IPS-NIHi7 (cell line): ENCODE measurements around the gene PCSK5.
A peak's percentile ranks its signal among the peaks of the same experiment; 100 is the strongest.

Source experiments
- DNase-seq: peaks from one replicate; pipeline ENCODE4 v3.0.0; 2012; ENCODE audit warnings: mixed read lengths; ENCODE audit errors: extremely low spot score

PCSK5 gene

DNA sequence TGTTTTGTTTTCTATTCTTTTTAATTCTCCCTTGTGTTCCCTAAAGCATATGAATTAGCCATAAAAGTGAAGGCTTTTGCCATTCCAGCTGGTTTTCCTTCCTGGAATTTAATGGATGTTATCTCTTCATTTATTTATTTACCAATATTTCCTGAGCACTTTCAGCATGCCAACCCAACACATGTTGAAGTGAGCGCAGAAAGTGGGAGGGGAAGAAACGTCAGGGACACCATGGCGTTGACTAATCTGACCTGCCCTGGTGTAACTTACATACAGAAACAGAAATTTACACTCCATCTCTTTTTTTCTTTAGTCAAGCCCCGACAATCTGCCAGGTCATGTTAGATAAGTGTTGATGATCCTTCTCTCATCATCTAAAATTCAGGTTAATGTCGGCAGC is 247.5 kb downstream of the PCSK5 start:
- DNase-seq = no peak

DNA sequence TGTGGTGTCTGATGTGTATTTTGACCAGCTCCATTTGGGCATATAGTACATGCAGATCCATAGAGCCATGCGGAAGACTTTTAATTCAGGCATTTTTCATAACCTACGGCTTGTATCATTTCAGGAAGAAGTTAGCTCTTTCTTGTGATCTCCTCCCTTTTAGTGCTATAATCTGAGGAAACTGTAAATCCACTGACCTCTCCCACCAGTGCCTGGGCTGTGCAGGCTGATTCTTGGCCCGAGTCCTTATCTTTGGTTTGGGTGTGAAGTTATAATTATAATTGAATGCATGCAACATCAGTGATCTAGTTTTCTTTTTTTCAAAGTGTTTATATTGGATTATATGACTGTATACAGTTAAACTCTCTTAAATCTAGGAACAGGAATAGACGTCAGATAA is 247.9 kb downstream of the PCSK5 start:
- no peak for DNase-seq

DNA sequence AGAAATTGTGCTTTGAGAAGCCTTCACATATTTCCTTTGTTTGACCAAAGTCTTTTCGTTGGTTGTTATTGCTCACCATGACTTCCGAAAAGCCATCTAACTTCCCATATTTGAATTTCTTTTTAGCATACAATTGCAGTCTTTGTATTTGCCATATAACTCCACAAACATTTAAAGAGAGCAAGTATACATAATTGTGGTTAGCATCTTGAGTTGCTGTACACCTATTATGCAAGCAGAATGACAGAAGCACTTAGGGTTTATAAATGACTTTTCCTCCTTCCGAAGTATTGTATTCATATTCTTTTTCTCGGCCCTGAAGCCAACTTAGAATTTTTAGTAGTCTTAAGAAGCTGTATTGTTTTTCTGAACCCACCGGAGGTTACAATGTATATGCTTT is 253.4 kb downstream of the PCSK5 start:
- no peak for DNase-seq

DNA sequence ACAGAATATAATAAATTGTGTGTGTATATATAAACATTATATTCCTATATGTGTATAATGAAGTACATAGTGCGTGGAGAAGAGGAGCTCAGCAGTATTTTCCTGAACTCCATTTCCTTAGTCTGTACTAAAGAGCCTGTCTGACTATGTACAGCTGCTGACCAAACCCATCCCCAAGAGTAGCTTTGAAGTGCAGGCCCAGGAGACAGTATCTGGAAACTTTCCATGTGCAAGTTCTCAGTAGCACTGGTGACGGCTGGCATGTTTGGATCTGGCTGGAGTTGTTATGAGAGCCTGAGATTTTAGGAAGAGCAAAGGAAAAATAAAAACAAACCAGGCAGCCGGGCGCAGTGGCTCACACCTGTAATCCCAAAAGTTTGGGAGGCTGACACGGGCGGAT is 259.5 kb downstream of the PCSK5 start:
- no peak for DNase-seq

DNA sequence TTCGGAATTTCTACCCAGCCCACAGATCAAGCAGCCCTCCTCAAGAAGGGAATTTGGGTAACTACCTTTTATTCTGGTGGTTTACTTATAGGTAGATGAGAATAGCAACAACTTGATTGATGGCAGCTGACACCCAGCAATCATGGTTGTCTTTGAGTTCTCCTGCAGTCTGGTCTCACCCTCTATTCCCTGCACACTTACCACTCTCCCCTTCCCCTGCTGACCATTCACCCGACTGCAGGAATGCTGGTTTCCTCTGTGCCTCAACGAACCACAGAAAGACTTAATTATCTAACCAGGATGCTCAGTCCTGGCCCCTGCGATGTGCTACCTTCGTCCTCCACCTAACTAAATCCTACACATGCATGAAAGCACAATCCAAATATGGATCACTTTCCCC is 260.8 kb downstream of the PCSK5 start:
- no peak for DNase-seq

DNA sequence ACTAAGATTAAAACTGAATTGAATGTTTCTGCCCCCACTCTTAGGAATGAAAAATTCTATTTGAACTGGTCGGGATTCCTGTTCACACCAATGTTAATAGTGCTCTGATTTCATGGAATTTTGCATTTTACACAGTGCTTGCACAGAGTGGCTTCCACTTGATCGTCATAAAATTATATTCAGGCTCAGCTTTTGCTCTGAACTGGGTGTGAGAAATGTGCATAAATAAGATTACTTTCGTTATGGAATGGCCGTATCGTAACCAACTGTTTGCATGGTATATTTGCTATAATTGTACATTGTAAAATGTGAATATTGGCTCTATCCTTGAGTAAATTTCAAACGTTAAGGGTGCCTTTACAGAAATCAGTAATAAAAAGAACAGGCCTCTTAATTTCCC is 262.9 kb downstream of the PCSK5 start:
- DNase-seq = no peak

DNA sequence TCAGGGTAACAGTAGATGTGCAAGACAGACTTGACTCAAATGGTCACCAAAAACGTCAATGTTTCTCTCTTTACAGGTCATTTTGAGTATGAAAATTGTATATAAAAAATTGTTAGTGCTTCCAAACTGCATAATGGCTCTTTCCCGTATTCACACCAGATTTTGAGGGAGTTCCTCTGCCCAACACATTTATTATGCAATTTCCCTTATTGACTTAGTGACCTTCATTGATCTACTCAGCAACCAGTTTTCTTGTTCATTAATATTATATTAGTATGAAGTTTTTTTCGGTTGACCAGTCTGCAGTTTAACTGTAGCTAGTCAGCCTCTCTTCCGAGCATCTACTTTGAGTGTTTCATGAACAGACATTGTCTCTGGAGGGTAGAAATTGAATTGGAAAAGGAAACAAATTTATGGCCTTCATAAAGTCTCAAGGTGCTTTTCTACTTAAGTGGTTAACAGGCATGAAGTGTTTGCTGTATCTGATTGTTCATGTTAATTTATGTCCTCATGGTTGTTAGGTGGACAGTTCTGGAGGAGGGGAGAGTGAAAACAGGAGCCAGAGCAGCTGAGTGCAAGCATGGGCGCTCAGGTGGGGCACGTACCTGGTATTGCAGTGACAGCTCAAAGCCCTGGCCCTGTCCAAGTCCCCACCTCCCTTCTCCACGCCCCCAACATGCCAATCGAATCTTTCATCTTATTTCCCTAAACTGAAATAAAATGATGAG is 263.6 kb downstream of the PCSK5 start:
- DNase-seq = no peak

DNA sequence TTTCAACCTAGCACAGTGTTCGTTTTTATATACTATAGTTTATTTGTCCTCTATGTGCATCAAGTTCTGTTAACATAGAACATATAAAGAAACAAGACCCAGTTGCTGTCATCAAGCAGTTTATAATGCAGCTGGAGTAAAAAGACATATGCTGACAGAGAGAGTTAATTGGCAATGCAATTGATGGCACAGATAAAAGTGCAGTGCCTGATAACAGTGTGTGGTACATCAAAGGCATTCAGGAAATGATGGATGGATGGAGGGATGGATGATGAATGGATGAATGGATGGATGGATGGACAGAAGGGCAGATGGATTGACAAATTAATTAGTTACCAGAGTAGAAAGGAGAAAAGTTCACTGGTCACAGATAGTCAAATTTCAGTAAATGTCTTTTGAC is 264.9 kb downstream of the PCSK5 start:
- no peak for DNase-seq

DNA sequence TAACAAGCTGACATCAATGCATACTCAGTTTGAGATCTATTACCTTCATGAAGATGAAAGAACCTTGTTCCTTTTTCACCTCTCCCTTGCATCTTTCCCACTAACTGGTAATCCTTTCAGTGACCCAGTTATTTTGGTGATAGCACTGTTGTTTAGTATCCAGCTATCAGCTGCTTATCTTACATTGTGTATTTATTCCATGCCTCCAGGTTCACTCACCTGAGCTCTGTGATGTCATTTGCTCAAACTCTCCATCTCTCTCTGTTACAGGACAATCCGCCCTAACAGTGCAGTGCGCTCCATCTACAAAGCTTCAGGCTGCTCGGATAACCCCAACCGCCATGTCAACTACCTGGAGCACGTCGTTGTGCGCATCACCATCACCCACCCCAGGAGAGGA is 268.2 kb downstream of the PCSK5 start:
- no peak for DNase-seq

DNA sequence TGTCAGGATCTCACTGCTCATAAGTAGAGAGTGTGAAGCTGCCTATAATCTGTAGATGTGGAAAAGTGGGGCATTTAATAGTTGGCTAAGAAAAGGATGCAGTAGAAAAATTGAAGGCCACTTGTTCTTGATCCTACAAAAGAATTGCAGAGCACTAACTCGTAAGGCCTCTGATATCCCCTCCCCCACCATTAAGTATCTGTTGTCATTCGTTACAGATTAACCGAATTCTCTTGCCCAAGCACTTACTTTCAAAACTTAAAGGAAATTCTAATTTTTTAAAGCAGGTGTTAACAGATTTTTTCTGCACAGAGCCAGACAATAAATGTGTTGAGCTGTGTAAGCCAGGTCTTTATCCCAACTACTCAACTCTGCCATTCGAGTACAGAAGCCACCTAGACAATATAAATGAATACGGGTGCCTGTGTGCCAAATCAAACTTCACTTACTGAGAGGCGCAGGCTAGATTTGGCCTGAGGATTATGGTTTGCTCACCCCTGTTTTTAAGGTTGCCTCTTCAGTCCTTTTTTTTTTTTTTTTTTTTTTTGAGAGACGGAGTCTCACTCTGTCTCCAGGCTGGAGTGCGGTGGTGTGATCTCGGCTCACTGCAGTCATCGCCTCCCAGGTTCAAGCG is 268.9 kb downstream of the PCSK5 start:
- no peak for DNase-seq

DNA sequence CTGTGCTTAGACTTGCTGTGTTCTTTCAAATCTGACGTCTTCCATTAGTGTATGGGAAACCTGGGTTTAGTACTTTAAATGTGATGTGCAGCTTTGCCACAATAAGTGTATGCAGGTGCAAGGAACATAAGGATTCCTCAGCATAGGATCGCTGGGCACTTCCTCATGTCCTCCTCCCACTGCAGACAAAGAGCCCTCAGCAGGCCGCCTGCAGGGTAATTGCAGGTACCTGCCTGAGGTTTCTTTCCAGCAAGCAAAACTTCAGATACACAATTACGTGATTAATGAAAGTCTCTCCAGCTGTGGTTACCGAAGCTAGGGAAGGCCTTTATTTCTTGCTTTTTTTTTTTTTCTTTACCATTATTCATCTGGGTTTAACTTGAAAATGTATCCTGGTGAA is 270.6 kb downstream of the PCSK5 start:
- peak; percentile 48 for DNase-seq

DNA sequence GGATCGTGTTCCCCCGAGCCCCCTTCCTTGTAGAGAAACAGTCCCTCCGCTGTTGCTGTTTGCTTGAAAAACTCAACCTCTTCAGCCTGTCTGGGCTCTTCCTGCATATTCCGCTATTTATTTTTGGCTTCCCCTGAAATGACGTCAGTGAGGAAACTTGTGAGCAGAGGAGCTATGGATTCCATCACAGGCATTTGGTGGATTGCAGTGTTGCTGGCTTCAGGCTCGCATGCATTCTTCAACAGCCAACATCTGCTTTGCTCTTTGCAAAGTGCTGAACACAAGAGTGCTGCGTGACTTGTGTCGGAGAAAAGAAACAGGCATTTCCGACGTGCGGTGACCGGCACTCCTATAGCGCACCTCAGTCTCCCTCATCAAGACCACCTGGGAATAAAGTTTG is 271.1 kb downstream of the PCSK5 start:
- no peak for DNase-seq

DNA sequence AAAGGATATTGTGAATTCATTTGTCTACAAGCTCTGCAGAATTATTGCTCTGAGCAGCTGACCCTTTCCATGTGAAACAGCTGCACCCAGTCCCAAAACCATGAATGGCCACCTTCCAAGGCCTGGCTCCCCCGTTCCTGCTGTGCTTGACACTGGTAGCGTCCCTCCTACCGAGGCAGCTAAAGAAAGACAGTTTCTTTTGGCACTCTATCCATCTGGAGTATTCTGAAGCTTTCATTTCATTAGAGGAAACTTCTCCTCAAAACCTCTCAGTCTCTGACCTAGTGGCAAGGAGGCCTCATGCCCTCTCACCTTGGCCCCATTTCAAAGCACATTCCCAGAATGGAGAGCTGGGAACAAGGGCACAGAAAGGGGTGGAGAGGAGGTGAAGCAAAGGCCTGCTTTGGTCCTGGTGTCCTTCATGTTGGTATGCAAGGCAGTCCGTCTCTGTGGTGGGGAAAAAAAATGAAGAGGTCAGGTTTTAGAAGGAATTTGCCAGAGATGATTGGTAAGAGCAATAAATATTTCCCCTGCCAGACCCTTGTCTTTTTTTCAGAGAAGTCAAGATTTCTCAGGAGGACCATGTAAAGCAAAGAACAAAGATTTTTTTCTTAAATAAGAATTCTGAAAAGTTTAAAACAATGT is 271.7 kb downstream of the PCSK5 start:
- DNase-seq = no peak

DNA sequence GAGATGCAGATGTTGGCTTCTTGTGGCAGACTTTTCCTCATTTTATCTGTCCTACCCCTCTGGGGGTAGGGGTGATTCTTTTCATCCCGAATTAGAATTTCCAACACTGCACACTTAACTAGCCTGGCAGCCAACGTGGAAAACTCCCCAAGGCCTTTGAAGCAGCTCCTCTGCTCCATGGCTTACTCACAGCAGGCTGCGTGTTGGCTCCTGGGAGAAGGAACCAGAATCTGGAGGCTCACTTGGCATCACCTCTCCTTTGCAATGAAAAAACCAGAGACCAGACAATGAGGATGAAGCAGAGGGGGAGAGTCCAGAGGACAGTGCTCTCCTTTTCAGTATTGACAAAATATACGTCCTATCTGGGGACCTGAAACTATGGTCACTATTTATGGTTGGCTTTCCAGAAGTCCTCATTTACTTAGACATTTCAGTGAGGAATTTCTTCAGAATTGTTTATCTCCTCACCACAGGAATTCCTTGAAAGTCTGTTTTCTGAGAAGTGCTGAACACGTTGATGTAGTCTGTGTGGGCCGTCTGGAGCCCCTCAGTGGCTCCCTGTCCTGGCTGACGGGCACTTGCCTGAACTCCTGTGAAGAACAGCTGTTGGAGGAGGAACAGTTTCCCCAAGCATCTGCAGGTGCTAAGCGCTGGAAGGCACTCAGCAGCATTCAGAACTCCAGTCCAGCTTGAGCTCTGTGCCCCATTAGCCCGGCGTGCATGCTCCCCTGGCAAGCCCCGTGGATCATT is 272.5 kb downstream of the PCSK5 start:
- DNase-seq = no peak

DNA sequence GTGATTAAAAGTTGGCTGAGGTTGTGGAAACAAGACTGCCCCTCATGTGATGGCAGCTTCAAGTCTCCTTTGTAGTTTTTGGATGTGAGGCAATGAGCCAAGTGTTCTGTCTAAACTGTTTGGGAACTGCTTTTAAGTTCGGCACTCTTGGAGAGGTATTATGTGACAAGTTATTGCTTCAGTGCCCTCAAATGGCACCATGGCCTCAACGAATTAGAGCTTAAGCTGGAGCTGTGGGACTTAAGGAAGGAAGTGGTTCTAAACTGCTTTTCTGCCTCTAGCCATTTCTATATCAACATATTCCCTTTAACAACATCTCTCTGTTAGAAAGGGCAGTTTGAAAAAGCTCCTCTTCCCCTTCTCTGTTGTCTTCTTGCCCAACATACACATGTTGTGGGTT is 276.1 kb downstream of the PCSK5 start:
- no peak for DNase-seq

DNA sequence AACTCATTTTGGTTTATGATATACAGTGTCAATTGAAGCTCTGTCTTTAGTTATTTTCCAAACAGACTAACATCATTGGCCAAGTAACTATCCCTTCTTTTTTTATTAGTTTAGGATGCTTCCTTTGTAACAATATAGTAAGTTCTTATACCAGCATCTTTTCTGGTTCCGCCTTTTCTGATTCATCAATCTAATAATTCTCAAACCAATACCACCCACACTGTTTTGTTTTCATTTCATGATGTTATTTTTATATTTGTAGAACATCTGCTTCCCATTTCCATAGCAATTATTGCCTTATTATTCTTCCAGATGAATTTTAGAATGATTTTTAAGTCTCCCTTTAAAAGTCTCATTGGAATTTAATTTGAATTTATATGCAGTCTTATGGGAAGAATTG is 285.7 kb downstream of the PCSK5 start:
- DNase-seq = no peak

DNA sequence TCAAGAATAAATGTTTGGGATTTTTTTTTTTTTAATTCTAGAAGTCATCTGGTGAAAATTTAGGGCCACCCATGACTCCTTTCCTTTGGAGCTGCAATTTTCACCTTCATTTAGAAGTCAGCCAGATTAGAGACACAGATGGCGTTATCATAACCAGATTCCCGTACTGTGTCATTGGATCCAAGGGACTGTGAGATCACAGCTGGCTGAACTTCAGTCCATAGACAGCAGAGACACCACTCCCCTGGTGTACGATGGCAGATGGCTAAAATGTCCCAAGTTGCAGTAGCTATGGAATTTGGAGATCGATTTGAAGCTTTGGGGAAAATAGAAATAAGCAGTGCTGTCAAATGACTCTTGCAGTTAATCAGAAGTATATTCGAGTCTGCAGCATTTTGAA is 287.5 kb downstream of the PCSK5 start:
- DNase-seq = no peak

DNA sequence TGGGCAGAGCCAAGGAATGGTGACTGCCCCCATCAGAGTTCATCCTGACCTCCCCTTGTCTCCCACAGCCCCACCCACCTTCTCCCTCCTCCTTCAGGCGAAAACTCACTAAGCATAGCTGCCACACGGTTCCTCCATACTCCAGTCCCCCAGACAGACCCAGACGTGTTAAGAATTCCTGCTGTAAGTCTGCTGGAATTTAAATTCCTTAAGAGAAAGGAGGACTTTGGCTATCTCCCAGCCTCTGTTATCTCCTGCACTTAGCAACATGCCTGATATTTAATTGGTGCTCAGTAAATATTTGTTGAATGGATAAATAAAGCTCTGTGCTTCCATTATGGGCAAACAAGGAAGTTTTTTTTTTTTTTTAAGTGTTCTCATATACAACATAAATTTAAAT is 290.1 kb downstream of the PCSK5 start:
- DNase-seq = peak; percentile 28

DNA sequence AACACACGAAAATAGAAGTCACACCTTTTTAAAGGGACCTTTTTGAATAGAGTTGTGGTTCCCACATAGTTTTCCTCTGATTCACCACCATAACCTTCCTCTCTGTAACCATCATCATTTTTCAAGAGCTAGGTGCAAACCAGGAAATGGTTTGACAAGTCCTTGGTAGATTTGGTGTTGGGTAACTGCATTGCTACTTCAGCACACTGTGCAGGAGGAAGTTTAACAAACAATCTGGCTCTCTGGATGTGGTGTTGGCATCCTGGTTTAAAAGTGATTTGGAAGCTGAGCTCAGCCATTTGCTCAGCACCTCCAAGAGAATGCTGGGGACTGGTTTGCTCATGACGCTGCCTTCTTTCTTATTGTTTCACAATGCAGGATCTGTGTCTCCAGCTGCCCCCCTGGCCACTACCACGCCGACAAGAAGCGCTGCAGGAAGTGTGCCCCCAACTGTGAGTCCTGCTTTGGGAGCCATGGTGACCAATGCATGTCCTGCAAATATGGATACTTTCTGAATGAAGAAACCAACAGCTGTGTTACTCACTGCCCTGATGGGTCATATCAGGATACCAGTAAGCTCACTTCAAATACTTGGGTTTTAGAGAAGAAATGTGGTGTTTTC is 290.7 kb downstream of the PCSK5 start:
- peak; percentile 13 for DNase-seq

DNA sequence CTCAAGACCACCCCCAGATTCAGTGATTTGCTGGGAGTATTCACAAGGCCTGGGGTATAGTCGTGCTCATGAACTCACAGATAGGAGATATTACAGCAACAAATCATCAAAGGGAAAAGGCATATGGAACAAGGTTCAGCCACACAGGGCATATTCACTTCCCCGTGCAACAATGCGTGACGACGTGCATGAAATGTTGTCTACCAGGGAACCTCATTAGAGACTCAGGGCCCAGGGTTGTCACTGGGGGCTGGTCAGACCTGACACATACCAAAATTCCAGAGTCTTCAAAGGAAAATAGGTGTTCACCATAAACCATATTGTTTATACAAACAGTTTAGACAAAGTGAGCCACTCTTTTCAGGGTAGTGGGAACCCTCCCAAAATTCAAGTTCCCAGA is 291.3 kb downstream of the PCSK5 start:
- no peak for DNase-seq

DNA sequence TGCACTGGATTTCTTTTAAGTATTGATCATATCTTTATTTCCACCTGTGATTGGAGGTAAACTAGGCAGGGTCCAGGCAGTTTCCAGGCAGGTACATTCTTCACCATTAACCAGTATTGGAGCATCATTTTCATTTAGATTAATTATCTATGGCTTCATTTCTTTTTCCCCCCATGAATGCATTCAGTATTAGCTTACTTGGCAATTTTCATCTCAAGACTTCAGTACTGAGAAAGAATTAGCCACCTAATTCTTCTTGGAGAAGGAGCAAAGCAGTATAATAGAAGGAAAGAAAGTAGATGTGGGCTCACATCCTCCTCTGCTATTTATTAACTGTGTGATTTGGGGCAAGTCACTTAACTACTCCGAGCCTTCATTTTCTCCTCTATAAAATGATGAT is 295.0 kb downstream of the PCSK5 start:
- no peak for DNase-seq

DNA sequence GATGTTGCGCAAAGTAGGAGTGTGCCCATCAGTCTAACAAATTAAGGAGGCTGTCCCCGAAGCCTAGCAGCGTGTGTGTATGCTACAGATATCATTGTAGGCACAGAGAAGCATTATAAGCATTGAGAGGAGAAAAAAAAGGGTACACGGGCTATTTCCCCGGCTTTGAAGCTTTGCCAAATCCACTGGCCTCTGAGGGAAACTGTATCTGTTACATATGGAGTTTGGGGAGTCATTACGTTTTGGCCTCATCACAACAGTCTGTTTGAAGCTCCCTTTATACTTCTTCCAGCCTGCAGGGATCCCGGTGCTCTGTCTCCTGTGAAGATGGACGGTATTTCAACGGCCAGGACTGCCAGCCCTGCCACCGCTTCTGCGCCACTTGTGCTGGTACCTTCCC is 297.8 kb downstream of the PCSK5 start:
- DNase-seq = no peak
